Stomach (tissue), 4 donors: ENCODE results near the gene KAZALD1.

ENCODE experiments used
- POLR2A ChIP-seq, 4 donors: fragments of 450-650 bp; IDR thresholded peaks; one replicate each; pipeline ENCODE4 v1.6.1; 2016; ENCODE audit warnings: antibody characterized with exemption in 4 of 4, control low read depth in 2 of 4, mild to moderate bottlenecking in 1 of 4, moderate library complexity in 1 of 4
- POLR2AphosphoS5 ChIP-seq, 3 donors: sonication (generic); formaldehyde crosslinking; IDR thresholded peaks; one replicate each; pipeline ENCODE4 v1.6.1; 2016; ENCODE audit warnings: antibody characterized with exemption in 3 of 3
- TF ChIP-seq, protein P1 (sequence below), 7 experiments: fragments of 450-650 bp in 4 of 7; fragments of 200-600 bp in 3 of 7; sonication (generic) in 3 of 7; IDR thresholded peaks; one replicate each; pipeline ENCODE4 v1.5.1; 2016 to 2019; ENCODE audit warnings: antibody characterized with exemption in 7 of 7, control low read depth in 2 of 7, mild to moderate bottlenecking in 1 of 7

DNA sequence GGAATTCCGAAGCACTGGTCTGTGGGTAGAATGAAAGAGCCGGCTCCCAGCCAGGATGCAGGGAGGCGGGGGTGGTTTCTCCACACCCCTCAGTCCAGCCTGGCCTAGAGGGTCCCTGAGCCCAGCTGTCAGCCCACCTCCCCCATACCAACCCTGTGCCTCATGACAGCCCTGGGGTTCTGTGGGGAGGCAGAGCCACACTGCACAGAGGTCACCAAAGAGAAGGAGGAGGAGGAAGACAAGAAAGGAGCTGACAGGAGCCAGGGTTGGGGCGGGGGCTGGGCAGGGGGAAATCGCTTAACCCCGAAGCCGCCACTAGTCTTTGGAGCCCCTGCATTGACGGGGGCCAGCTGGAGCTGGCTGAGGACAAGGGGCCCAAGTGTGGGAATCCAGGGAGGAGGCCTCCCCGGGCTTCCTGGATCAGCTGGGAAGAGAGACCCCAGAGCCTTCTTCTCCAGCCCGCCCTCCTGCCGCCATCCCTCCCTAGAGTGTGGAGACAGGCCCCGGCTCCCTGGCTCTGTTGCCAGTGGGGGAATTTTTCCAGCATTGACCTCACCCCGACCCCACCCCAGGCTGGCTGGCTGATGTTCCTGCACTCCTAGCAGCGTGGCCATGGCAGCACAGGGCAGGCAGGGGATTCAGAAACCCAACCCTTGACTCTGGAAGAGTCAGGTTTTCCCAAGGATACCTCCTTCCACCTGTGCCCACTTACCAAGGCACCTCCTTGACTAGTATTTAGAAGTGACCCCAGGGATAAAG is 32.5 kb downstream of the KAZALD1 start:
- TF ChIP-seq, protein P1, sequence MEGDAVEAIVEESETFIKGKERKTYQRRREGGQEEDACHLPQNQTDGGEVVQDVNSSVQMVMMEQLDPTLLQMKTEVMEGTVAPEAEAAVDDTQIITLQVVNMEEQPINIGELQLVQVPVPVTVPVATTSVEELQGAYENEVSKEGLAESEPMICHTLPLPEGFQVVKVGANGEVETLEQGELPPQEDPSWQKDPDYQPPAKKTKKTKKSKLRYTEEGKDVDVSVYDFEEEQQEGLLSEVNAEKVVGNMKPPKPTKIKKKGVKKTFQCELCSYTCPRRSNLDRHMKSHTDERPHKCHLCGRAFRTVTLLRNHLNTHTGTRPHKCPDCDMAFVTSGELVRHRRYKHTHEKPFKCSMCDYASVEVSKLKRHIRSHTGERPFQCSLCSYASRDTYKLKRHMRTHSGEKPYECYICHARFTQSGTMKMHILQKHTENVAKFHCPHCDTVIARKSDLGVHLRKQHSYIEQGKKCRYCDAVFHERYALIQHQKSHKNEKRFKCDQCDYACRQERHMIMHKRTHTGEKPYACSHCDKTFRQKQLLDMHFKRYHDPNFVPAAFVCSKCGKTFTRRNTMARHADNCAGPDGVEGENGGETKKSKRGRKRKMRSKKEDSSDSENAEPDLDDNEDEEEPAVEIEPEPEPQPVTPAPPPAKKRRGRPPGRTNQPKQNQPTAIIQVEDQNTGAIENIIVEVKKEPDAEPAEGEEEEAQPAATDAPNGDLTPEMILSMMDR (IDR thresholded peaks at IDR 0.05): no peak
- TF ChIP-seq POLR2AphosphoS5 (IDR thresholded peaks at IDR 0.05) (no peak), POLR2A (IDR thresholded peaks at IDR 0.05) (no peak)
